Stimulated activated CD8-positive, alpha-beta memory T cell treated with anti-CD3 and anti-CD28 coated beads, Interleukin-2, amount 100 ng/mL, for 48 hours (primary cell): Measurements from ENCODE around the gene FKBP2.

Source experiments
- DNase-seq, 2 donors: peaks; one replicate each; pipeline ENCODE4 v3.0.0-alpha.2; 2020; ENCODE audit warnings: low read depth in 2 of 2

FKBP2 gene

DNA sequence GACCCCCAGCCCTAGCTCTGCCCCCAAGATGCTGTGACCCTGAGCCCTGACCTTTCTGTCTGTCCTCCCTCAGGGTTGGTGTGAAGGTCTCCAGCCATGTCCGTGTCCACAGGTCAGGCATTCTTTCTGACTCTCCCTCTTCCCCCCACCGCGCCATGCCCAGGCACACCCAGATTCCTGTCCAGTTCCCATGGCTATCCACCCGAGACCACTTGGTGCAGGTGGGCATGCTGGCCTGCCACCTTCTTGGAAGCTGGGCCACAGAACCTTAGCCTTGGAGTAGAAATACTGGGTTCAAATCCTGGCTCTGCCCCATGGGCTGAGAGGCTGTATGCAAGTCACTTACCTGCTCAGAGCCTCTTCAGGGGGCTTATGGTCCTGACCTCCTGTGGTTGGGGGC is 8.1 kb downstream of the FKBP2 start:
- DNase-seq, result no peak

DNA sequence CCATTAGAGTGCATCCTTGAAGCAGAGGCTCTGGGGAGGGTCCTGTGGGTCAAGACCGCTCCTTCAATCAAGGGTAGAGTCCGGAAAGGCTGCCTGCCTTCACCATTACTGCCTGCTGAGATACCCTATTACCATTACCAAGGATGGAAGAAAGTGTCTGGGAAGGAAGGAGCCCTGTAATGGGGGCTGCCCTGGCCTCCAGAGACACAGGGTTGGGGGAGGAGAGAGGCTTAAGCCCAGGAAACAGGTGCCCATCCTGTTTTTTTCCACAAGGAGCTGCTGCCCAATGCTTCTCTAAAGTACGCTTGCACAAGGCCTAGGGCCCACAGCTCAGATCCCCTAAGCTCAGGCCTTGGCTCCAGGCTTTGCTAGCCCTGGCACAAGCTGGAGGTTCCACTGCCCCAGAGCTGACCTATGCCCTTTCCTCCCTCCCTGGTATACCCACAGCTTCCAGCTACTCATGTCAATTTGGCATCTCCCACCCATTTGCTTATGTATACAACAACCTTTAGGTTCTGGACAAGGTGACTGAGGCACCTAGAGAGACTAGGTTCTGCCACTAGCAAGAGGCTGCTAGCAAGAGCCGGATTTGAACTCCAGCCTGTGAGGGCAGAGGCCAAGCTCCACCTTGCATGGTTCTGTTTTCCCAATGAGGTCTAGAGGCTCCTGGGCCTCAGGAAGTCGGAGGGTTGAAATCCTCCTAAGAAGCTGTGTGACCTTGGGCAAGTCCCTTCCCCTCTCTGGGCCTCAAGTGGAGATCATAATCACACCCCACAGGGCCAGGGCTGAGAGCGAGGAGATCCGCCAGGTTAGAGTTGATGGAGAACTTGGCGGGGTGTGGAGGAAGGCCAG is 8.9 kb downstream of the FKBP2 start:
- DNase-seq, result no peak

DNA sequence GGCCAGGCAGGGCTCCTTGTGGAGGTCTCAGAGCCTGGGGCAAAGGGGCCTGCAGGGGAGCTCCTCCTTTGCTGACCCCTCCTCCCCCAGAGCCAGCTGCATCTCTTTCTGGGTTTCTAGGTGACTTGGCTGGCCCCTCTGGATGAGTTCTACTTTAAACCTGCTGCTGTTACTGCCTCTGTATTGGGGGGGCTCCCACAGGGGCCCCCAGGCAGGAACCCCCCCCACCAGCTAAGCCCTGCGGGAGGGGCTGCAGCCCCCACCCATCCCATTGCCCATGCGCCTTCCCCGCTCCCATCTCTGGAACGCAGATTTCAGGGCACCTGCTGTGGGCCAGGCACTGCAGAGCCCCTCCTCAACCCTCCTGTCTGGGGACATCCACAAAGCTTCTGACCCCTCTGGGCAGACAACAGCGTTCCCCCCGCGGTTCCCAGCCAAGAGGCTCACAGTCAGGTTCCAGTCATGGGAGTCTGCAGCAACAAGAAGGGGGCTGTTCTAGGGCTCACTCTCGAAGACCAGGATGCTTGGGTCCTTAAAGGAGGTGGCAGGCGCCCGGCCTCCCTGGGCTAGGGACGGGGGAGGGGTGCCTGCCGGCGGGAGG is 9.6 kb downstream of the FKBP2 start:
- no peak for DNase-seq

- peak in 1 of 2 donors; percentile 59 for DNase-seq
Observed at GRCh38 chr11:64251016-64251752, 10.3 kb downstream of the FKBP2 start, which contains the start of gene PLCB3. PLCB3 (plus strand) TSS chr11:64251530; CDS start chr11:64251650, 120 bp downstream.

DNA sequence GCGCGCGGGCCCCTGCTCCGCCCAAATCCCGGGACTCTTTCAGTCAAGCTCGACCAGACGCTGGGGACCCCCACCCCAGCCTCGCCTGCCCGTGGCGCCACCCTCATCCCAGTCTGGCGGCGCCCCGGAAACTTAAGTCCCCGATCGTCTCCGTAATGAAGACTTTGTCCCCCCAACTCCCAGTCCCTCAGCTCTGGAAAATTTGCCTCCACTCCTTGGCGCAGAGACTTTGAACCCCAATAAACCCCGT is 10.8 kb downstream of the FKBP2 start:
- DNase-seq, result no peak

DNA sequence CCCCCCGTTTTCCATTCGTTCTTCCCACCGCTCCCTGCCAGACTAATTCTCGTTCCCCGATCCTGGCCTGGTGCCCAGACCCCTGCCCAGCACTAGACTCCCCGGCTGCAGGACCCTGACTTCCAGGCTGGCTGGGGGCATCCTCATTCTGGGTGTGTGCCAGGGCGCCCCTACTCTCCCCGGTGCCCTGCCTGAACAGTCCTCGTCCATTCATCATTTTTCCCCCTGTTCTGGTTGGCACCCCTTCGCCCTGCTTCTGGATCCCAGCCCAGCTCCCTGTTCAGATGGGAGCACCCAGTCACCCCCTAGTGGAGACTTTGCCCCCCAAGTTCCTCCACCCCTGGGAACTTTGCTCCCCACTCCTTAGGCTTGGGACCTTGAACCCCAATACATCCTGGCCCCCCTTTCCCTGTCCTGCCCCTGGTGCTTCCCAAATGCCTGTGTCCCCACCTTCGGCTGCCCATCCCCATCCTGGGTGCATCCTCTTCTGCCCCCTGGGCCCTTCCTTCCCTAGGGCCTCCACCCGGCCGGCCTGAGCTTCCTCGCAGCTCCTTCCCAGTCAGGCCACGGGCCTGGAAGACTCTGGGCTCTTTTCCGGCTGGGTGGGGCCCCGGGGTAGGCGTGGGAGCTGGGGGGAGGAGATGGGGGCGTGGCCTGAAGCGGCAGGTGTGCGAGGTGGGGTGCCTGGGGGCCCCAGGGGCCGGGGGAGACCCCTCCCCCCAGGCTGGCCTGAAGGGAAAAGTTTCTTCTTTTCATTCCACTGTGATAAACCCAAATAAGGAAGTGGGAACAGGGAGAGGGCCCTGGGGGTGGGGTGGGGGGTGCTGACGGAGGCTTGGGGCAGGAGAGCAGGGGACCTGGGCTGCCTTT is 11.3 kb downstream of the FKBP2 start:
- no peak for DNase-seq

- no peak for DNase-seq
Observed at GRCh38 chr11:64253043-64253442, 12.1 kb downstream of the FKBP2 start.

GRCh38 chr11:64253481-64253880 is 12.6 kb downstream of the FKBP2 start:
- no peak for DNase-seq

GRCh38 chr11:64254326-64254725 is 13.4 kb downstream of the FKBP2 start:
- DNase-seq, result no peak

GRCh38 chr11:64255135-64256128 is 14.5 kb downstream of the FKBP2 start:
- DNase-seq, result no peak

DNA sequence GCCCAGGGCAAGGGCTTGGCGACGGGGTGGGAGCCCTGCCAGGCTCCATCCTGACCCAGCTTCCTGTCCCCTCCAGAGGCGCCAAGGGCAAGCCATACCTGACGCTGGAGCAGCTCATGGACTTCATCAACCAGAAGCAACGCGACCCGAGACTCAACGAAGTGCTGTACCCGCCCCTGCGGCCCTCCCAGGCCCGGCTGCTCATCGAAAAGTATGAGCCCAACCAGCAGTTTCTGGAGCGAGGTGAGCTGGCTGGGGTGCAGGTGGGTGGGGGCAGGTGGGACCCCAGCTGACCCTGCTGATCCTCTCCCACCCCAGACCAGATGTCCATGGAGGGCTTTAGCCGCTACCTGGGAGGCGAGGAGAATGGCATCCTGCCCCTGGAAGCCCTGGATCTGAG is 15.4 kb downstream of the FKBP2 start:
- no peak for DNase-seq

DNA sequence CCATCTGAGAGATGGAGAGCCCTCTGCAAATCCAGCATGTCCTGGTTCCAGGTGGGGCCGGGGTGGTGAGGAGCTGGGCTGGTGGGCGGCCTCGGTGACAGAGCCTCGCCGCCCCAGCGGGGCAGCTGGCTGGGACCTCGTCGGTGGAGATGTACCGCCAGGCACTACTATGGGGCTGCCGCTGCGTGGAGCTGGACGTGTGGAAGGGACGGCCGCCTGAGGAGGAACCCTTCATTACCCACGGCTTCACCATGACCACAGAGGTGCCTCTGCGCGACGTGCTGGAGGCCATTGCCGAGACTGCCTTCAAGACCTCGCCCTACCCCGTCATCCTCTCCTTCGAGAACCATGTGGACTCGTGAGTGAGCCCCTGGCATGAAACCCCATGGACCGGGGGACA is 17.5 kb downstream of the FKBP2 start:
- no peak for DNase-seq

GRCh38 chr11:64258946-64259532 is 18.1 kb downstream of the FKBP2 start:
- DNase-seq, result no peak

GRCh38 chr11:64259533-64260067 is 18.7 kb downstream of the FKBP2 start:
- DNase-seq, result no peak

DNA sequence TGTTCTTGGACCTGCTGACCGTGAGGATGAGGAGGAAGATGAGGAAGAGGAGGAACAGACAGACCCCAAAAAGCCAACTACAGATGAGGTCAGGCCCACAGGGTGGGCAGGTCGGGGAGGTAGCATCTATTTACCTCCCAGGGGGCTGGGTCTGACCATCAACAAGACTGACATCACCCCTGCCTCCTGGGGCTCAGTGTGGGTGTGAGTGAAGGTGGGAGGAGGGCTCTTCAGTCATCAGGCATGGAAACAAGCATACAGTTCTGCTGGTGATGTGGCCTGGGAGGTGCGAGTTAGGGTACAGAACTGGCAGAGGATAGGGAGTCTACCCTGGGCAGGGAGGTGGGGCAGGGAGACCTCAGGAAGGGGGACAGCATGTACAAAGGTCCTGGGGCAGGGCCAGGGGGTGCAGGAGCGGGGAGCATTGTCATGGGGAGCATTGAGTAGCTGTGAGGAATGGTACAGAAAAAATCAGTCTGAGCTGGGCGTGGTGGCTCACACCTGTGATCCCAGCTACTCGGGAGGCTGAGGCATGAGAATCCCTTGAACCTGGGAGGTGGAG is 19.3 kb downstream of the FKBP2 start:
- DNase-seq, result no peak

- DNase-seq, result no peak
Observed at GRCh38 chr11:64261556-64262080, 20.7 kb downstream of the FKBP2 start.

GRCh38 chr11:64262271-64263002 is 21.5 kb downstream of the FKBP2 start:
- no peak for DNase-seq

GRCh38 chr11:64263021-64263946 is 22.4 kb downstream of the FKBP2 start:
- no peak for DNase-seq
